Thoracic aorta (tissue), 2 donors: ENCODE results near the gene ANXA6. TPM values are rescaled to one million over a fixed set of nuclear protein-coding genes. Genes with fewer than 3 reads are reported as not detected.

Experiments
- ATAC-seq: fragments of 150-250 bp; one replicate; pipeline ENCODE4 v1.8.0; 2017; ENCODE audit warnings: low read depth; ENCODE audit not compliant: insufficient number of reproducible peaks, low FRiP score
- DNase-seq: peaks from one replicate; pipeline ENCODE4 v3.0.0-alpha.2; 2020; ENCODE audit warnings: low spot score
- H3K27ac ChIP-seq, 2 donors: fragments of 200-600 bp; sonication (generic); 1 replicate in 1 of 2; 2 replicates in 1 of 2; pipeline ENCODE4 v1.5.1; 2016; ENCODE audit warnings: mild to moderate bottlenecking in 2 of 2, moderate library complexity in 2 of 2
- H3K27me3 ChIP-seq: fragments of 200-600 bp; sonication (generic); replicated peaks from 2 replicates; pipeline ENCODE4 v1.6.0; 2016; ENCODE audit warnings: mild to moderate bottlenecking; ENCODE audit not compliant: insufficient read depth
- H3K36me3 ChIP-seq: fragments of 200-600 bp; sonication (generic); one replicate; pipeline ENCODE4 v1.5.1; 2016
- H3K4me1 ChIP-seq, 2 donors: fragments of 200-600 bp; sonication (generic); 1 replicate in 1 of 2; 2 replicates in 1 of 2; pipeline versions ENCODE4 v1.5.1 to v1.6.0; 2016; ENCODE audit warnings: low read depth in 2 of 2, mild to moderate bottlenecking in 1 of 2; ENCODE audit not compliant: control insufficient read depth in 1 of 2
- H3K4me3 ChIP-seq: fragments of 200-600 bp; sonication (generic); 2 replicates; pipeline ENCODE4 v1.5.1; 2016; ENCODE audit warnings: mild to moderate bottlenecking
- H3K9me3 ChIP-seq: fragments of 200-600 bp; sonication (generic); 2 replicates; pipeline ENCODE4 v1.5.1; 2016
- total RNA-seq, 2 donors: library from RNA; depleted of rRNA; stranded (reverse); fragments of >200 nt; gene quantifications; one replicate each; pipeline versions ENCODE4 v1.1.0 to v1.2.3, GENCODE V29; 2016
- TF ChIP-seq, protein P1 (sequence below): fragments of 200-600 bp; sonication (generic); IDR thresholded peaks from one replicate; pipeline ENCODE4 v1.5.1; 2019; ENCODE audit warnings: antibody characterized with exemption

The ANXA6 gene
- total RNA-seq, 2 donors from 2014 or later: 207 to 349 TPM

DNA sequence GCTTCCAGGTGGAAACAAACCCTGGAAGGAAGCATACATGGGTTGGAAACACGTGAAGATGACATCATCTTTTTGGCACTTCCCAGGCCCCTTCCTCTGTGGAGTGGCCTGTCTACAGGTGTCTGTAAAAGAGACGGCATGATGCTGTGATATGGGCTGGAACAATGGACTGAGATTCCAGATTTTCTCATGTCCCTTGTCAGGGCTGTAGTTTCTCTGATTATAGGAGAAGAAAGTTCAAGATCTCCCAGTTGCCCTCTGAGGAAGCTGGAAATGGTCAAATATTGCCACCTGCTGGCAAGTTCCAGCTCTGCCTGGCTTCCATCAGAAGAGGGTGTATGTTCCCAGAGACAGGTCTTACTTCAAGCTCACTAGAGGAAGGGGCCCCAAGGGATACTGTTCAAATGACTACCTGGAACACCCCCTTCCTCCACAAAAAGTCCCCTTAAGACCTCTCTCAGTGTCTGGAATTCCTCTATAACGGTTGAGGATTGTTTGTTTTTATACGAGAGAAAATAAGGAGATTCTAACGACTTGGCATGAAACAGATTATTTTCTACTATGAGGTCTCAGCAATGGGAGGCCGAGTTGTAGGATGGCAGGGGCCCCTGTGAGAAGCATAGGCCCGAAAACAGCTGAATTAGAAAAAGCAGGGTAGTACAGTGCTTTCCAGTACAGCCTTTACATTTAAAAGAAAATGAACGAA lies 7.3 kb upstream of the ANXA6 start:
- ATAC-seq (peak; percentile 70), DNase-seq (no peak)
- Histone ChIP-seq H3K27me3 (no peaks in the 10 kb centered on the region), H3K27ac (no peak overlapping the region), H3K4me1 (no peaks in the 10 kb centered on the region), H3K36me3 (no peaks in the 10 kb centered on the region), H3K9me3 (no peaks in the 10 kb centered on the region), H3K4me3 (no peak overlapping the region)
- TF ChIP-seq, protein P1, sequence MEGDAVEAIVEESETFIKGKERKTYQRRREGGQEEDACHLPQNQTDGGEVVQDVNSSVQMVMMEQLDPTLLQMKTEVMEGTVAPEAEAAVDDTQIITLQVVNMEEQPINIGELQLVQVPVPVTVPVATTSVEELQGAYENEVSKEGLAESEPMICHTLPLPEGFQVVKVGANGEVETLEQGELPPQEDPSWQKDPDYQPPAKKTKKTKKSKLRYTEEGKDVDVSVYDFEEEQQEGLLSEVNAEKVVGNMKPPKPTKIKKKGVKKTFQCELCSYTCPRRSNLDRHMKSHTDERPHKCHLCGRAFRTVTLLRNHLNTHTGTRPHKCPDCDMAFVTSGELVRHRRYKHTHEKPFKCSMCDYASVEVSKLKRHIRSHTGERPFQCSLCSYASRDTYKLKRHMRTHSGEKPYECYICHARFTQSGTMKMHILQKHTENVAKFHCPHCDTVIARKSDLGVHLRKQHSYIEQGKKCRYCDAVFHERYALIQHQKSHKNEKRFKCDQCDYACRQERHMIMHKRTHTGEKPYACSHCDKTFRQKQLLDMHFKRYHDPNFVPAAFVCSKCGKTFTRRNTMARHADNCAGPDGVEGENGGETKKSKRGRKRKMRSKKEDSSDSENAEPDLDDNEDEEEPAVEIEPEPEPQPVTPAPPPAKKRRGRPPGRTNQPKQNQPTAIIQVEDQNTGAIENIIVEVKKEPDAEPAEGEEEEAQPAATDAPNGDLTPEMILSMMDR: peak; percentile 86

DNA sequence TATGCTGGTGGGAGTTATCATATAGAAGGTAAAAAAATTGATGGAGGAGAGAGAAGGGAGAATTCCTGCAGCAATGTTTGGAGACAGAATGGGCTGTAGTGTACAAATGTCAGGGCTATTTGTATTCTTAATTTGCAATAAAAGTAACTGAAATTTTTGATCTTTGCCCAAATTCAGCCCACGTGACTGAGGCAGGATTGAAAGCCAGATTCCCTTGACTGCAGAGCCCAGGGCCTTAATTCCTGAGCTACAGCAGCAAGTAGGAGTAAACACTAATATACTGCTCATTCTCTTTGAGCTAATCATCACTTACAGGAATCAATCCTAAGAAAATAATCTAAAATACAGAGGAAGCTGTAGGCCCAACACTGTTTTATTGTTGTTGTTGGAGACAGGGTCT lies 5.2 kb upstream of the ANXA6 start:
- DNase-seq: no peak
- Histone ChIP-seq H3K27me3 (no peaks in the 10 kb centered on the region), H3K9me3 (no peaks in the 10 kb centered on the region), H3K27ac (no peak overlapping the region), H3K36me3 (no peaks in the 10 kb centered on the region), H3K4me3 (no peak overlapping the region), H3K4me1 (peaks cover 5 to 12% of the 10 kb centered on the region in 2 donors)
- TF ChIP-seq, protein P1: no peak
- no peak for ATAC-seq

DNA sequence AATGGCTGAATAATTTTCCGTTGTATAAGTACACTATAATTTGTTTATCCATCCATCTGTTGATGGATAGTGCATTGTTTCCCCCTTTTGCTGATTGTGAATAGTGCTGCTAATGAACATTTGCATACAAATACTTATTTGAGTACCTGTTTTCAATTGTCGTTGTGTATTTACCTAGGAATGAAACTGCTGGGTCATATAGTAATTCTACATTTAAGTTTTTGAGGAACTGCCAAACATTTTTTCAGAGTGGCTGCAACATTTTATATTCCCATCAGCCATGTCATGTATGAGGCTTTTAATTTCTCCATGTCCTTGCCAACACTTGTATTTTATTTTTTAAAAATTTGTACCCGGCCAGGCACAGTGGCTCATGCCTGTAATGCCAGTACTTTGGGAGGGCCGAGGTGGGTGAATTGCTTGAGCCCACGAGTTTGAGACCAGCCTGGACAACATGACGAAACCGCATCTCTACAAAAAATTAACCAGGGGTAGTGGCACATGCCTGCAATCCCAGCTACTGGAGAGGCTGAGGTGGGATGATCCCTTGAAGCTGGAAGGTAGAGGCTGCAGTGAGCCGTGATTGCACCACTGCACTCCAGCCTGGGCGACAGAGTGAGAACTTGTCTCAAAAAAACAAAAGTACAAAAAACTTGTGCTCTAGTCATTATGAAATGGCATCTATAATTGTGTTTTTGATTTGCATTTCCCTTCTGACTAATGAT lies 2.2 kb upstream of the ANXA6 start:
- TF ChIP-seq, protein P1: no peak
- H3K4me1 ChIP-seq: peaks cover 16 to 29% of the 10 kb centered on the region in 2 donors
- ATAC-seq (no peak), DNase-seq (no peak)
- no peak overlapping the region for H3K27ac ChIP-seq
- H3K9me3 ChIP-seq: no peaks in the 10 kb centered on the region
- H3K4me3 ChIP-seq: no peak overlapping the region
- no peaks in the 10 kb centered on the region for H3K36me3 ChIP-seq
- no peaks in the 10 kb centered on the region for H3K27me3 ChIP-seq

DNA sequence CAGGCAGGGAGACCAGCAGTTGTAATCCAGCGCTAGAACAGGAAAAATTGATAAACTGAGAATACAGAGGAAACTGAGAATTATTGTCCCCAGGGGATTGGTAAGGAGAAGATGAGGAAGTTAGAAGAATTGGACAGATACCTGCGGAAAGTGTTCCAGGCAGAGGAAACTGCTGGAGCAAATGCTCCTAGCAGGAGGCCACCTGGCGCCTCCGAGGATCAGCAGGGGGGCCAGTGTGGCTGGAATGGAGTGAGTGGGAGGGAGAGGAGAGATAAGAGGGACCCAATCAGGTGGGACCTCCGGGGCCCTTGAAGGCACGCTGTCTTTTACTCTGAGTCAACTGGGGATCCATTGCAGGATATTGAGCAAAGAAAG lies 695 bp upstream of the ANXA6 start:
- DNase-seq: no peak
- peak overlapping the region; percentile 82 to 92 for H3K27ac ChIP-seq
- H3K36me3 ChIP-seq: no peaks in the 10 kb centered on the region
- no peaks in the 10 kb centered on the region for H3K27me3 ChIP-seq
- no peaks in the 10 kb centered on the region for H3K9me3 ChIP-seq
- ATAC-seq: no peak
- peak overlapping the region; percentile 92 for H3K4me3 ChIP-seq
- H3K4me1 ChIP-seq: peaks cover 27 to 43% of the 10 kb centered on the region in 2 donors
- TF ChIP-seq, protein P1: no peak
